ENCODE data around the gene PTPRM.

Gene PTPRM

GRCh38 chr18:8361941-8362471 is 794.9 kb downstream of the PTPRM start:
- DNase-seq (ENCODE audit: low read depth in 2 of 2): no peak

GRCh38 chr18:8362863-8363262 is 795.7 kb downstream of the PTPRM start:
- DNase-seq (ENCODE audit: low read depth in 2 of 2): no peak

DNA sequence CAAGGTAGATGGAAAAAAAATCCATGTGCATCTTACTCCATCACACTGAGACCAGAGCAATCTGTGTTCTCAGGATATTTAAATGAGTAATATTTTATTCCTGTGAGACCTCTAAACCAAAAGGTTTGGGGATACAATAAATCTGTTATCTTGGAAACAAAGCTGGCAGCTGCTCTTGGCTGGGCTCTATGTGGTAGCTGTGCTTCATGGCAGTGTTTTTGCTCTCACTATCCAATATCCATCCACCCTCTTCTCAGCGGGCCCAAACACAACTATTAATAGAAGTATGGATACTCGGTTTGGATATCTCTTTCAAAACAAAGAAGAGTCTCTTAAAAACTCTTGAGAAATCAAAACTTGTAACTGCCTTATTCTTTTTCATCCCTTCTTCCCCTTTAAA is 797.3 kb downstream of the PTPRM start:
- no peak for DNase-seq (ENCODE audit: low read depth in 2 of 2)

DNA sequence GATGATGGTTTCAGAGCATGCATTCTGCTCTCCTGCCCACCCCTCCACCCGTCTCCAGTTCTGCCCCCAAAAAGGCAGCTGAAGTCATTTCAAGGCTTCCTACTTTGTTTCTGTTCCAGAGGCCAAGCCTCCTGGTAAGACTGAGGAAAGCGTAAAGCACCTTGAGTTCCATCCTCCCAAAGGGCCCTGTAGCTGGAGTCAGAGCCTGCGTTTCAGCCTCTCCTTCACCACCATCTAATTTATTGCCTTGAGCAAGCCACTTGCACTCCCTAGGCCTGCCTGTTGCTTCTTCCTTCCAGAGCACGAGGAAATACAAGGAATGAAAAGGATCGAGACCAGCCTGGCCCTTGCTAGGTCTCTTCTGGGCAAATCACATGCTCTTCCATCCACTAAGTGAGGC is 797.9 kb downstream of the PTPRM start:
- DNase-seq (ENCODE audit: low read depth in 2 of 2): no peak

GRCh38 chr18:8365528-8365927 is 798.4 kb downstream of the PTPRM start:
- DNase-seq (ENCODE audit: low read depth in 2 of 2): no peak

GRCh38 chr18:8366070-8366469 is 799.0 kb downstream of the PTPRM start:
- no peak for DNase-seq (ENCODE audit: low read depth in 2 of 2)

GRCh38 chr18:8366656-8367055 is 799.5 kb downstream of the PTPRM start:
- no peak for DNase-seq (ENCODE audit: low read depth in 2 of 2)

DNA sequence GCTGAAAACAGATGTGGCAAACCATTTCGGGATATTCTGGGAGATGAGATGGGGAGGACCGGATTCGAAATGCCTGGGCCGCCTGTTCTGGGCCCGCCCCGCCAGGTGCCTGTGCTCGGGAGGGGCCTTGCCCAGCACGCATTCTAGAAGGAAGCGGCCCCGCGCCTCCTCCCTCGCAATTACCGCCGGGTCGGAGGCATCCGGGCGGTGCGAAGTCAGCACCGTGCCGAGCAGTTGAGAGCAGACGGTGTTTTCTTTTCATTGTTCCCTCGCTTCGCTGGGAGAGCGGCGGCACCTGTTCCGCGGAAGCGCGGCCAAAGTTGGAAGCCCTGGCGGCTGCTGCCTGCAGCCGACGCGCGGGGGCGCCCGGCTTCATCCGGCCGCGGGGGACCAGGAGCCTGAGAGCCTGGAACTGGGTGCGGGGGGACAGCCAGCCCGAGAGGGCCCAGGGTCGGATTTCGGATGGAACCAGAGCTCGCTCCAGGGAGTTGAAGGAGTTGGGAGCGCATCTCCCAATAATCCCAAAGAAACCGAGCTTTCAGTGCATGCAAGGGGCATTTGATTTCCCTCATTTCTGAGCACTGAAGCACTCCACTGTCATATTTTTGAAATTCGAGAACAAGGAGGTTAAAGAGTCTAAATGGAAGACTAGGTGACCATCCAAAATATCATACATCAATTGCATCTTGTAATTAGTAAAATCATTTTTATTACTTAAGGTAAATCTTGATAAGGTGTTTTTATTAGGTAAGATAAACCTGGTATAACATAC is 800.3 kb downstream of the PTPRM start:
- DNase-seq (ENCODE audit: low read depth in 2 of 2): peak in 1 of 2 experiments; percentile 17

DNA sequence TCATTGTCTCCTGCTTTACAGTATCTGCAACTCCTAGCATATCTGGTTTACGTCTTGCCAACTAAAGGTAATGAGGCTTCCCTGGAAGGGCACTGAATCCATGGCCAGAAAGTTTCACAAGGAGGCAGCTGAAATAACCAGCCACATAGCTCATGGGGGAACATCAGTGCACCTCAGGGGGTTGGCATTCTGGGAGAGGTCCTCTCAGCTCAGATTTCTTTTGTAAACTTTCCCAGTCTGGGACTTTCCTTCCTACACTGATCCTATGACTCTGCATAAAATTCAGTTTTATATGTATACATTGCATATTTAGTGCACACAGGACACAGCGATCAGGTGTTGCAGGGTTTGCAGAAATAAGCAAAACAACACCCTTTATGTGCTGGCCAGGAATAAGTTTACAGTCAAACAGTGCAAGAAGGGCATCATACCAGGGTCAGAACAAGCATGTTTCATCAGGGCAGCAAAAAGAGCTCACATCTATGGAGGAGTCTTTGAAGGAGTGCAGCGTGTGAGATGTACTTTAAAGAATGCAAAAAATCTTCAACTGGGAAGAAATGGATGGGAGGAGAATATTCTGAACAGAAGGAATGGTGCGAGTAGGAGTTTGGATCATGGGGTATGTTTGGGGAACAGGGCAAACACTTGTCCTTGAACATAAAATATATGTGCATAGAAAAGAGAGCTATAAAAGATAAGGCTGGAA is 801.5 kb downstream of the PTPRM start:
- DNase-seq (ENCODE audit: low read depth in 2 of 2): no peak

- DNase-seq (ENCODE audit: low read depth in 2 of 2): no peak
These were observed 806.4 kb downstream of the PTPRM start for GRCh38 chr18:8373486-8373885.

GRCh38 chr18:8374676-8375075 is 807.6 kb downstream of the PTPRM start:
- no peak for DNase-seq (ENCODE audit: low read depth in 2 of 2)

GRCh38 chr18:8375249-8375648 is 808.1 kb downstream of the PTPRM start:
- no peak for DNase-seq (ENCODE audit: low read depth in 2 of 2)

DNA sequence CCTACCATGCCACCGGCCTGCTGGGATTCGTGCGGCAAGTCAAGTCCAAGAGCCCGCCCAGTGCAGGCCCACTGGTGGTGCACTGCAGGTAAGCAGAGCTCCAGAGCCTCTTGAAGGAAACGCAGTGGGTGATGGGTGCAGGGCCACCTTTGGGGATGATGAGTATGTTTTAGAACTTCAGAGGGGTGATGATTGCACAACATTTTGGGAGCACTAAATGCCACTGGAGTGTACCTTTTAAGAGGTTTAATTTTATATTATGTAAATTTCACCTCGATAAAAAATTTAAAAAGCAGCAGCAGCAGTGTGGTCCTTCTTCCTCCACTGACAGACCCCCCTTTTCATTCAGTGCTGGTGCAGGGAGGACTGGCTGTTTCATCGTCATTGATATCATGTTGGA is 809.0 kb downstream of the PTPRM start:
- DNase-seq (ENCODE audit: low read depth in 2 of 2): no peak

DNA sequence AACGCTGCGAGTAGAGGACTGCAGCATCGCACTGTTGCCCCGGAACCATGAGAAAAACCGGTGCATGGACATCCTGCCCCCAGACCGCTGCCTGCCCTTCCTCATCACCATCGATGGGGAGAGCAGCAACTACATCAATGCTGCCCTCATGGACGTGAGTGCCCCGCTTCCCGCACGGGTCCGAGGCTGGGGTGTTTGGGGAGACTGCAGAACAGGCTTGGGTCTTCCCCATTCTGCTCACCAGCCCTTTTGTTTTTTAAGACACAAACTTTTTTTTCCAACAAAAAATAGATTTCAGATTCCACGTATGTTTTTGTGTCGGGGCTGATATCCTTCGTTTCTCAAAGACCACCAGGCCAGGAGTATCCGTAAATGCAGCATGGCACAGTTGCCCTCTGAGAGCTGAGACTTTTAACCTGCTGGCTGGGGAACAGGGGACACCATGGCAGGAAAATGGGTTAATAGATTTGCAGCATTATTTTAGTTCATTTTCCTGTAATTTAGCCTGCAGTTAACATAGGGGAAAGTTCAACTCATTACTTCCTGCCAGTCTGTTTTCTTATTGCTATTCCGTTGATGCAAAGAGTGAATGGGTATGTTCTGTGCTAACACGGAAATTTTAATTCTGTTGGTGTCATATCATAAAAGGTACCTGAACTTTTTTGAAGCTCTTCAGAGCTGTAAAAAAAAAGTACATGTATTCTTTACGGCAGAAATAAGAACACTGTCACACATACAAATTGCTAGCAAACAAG is 812.2 kb downstream of the PTPRM start:
- no peak for DNase-seq (ENCODE audit: low read depth in 2 of 2)

DNA sequence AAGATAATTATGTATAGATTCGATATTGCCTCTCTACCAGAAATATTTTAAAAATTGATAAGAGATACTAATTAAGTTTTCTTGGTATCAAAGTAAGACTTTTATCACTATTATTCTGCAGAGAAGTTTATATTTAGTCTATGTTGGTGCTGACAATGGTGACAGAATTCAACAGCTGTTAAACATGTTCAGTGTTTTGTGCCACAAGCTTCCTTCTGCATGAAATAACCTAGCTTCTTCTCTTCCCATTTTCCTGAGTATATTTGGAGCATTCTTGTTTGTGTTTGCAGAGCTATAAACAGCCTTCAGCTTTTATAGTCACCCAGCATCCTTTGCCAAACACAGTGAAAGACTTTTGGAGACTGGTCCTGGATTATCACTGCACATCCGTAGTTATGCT is 812.9 kb downstream of the PTPRM start:
- no peak for DNase-seq (ENCODE audit: low read depth in 2 of 2)

GRCh38 chr18:8380926-8381325 is 813.8 kb downstream of the PTPRM start:
- no peak for DNase-seq (ENCODE audit: low read depth in 2 of 2)

- no peak for DNase-seq (ENCODE audit: low read depth in 2 of 2)
These were observed 814.8 kb downstream of the PTPRM start for GRCh38 chr18:8381821-8382459.

- no peak for DNase-seq (ENCODE audit: low read depth in 2 of 2)
These were observed 818.3 kb downstream of the PTPRM start for GRCh38 chr18:8385400-8385799.

GRCh38 chr18:8386669-8387380 is 819.7 kb downstream of the PTPRM start:
- DNase-seq (ENCODE audit: low read depth in 2 of 2): no peak

GRCh38 chr18:8389391-8390340 is 822.5 kb downstream of the PTPRM start:
- peak in 1 of 2 experiments; percentile 18 for DNase-seq (ENCODE audit: low read depth in 2 of 2)
